ENCODE measurements around the gene ACBD6.

ACBD6 gene

DNA sequence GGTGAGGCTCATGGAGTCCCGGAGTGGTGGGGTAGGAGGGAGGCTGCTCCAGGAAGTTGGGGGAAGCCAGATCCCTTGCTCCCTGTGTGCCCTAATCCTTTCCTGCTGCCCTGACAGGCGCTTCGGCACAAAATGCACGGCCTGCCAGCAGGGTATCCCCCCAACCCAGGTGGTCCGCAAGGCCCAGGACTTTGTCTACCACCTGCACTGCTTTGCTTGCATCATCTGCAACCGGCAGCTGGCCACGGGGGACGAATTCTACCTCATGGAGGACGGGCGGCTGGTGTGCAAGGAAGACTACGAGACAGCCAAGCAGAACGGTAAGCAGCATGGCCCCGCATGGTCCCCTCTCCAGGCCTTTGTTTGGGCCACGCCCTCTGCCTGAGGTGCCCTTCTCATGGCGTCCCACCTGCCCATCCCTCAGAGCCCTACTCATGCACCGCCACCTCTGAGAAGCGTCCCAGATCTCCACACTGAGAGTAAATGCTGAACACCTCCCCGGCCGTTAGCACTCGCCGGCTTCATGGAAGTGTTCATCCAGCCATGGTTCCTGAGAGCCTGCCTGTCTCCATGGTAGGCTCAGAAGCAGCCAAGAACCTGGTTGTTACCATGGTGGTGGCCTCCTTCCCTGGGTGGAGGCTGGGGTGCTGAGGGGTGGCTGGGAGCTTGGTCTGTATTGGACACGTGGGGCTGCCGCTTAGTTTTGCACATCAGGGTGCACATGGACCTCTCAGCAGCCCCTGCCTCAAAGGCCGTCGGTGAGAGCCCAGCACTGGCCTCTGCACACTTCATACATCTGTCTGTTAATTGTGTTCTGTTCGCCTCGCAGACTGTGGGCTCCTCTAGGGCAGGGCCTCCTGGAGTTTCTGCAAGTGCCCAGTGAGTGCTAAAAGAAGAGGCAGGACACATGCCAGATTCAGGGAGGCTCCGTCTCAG is 235.8 kb downstream of the ACBD6 start:
- DNase-seq, result no peak

DNA sequence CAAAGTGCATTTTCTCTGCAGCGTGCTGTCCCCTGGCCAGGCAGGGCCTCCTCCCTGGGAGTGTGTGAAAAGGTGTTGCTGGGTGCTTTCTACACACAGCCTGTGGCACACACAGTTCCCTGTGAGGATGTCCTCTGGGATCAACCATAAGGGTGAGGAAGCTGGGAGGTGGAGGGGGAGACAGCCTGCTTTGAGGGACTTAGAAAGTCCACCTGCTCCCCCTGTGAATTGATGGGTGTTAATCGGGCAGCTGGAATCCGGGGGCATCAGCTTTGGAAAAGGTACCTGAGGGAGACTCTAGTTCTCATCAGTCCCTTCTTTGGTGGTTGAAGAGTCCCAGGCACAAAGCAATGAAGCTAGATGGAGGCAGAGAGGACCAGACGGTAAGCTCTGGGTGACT is 236.5 kb downstream of the ACBD6 start:
- DNase-seq, result no peak

DNA sequence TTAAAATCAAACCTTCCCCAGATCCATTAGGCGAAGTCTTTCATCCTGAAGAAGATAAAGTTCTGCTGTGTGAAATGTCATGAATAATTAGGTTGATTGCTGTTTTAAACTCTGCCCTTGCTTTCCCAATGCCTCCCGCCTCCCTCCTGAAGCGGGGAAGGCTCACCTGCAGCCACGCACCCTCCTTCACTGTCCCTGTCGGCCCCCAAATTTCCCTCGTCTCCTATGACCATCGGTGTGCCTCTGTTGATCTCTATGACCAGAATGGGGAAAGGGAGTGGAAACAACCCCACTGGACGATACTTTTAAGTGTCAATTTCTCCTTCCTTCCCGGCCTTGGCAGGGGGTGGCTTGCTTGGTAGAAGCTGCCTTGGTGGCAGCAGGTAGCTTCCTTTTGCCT is 237.2 kb downstream of the ACBD6 start:
- DNase-seq, result no peak

DNA sequence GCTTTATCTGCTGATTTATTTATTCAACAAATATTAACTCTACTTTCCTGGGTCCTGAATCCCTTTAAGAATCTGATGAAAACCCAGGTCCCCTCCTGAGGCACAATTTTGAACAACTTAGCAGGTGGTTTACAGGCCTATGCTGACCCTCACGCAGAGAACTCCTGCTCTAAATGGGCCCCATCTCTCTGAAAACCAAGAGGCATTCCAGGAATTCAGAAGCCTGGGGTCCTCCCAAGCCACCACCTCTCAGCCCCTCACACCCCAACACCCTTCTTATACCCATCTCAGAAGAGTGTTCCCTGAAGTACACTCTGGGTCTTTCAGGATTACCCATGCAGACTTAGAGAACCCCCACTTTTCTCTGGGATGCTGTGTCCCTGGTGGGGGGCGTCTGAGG is 237.8 kb downstream of the ACBD6 start:
- no peak for DNase-seq

DNA sequence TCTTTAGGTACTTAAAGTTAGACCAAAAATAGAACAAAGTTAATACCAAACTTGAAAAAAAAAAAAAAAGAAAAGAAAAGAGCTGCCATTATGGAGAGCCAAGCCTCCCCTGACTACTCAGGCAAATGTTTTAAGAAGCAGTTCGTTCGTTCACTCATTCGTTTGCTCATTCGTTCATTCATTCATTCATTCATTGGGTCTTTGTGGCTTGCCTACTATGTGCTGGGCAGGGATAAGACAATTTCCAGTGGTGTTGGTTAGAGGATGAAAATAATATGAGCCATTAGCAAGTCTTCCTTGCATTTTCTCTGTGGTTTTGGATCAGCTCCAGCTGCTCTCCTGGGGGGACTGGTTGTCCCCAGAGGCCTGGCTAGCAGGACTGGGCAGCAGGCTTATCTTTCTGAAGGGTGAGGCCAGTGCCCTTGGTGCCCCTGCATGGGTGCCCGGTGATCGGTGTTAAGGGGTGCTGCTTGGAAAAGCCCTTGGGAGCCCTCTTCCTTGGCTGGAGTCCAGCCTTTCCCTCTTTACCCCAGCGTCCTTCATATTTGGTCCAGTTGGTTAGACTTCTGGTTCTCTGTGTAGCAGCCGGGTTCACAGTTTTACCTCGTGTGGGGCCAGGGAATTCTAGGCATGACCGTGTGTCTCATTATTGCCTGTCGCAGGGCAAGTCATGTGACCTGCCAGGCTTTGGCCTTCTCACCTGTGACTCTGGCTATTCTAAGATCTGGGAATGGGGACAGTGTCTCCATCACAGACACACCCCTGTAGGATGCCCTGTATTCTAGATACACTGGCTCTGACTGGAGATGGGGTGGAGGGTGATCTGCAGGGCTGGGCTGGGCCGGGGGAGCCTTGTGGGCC is 239.5 kb downstream of the ACBD6 start:
- DNase-seq, result no peak

DNA sequence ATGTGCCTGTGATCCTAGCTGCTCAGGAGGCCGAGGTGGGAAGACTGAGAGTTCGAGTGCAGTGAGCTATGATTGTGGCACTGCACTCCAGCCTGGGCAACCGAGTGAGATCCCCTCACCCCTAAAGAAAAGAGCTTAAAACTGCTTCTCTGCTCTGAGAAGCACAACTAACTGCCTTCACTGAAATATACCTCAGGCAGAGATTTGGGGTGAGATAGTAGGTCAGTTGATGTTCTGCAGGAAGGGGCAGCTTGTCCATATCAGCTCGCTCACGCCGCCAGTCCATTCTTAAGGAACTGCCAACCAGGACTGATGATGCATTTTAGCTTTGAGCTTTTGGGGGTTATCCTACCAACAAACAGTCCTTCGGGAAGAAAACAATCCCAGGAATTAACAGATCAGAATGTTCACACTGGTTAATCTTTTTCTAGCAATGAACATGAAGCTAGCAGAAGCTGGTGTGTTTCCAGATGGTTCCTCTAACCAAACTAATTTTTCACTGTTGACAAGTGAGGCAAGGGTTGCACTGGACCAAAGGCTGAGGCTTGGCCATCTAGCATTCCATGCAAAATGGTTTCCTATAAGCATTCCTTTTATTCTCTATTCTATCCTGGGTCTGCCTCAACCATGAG is 240.7 kb downstream of the ACBD6 start:
- no peak for DNase-seq

- DNase-seq, result no peak
These were observed 241.3 kb downstream of the ACBD6 start for GRCh38 chr1:180261030-180261429.

- DNase-seq, result no peak
These were observed 241.8 kb downstream of the ACBD6 start for GRCh38 chr1:180260541-180260940.

DNA sequence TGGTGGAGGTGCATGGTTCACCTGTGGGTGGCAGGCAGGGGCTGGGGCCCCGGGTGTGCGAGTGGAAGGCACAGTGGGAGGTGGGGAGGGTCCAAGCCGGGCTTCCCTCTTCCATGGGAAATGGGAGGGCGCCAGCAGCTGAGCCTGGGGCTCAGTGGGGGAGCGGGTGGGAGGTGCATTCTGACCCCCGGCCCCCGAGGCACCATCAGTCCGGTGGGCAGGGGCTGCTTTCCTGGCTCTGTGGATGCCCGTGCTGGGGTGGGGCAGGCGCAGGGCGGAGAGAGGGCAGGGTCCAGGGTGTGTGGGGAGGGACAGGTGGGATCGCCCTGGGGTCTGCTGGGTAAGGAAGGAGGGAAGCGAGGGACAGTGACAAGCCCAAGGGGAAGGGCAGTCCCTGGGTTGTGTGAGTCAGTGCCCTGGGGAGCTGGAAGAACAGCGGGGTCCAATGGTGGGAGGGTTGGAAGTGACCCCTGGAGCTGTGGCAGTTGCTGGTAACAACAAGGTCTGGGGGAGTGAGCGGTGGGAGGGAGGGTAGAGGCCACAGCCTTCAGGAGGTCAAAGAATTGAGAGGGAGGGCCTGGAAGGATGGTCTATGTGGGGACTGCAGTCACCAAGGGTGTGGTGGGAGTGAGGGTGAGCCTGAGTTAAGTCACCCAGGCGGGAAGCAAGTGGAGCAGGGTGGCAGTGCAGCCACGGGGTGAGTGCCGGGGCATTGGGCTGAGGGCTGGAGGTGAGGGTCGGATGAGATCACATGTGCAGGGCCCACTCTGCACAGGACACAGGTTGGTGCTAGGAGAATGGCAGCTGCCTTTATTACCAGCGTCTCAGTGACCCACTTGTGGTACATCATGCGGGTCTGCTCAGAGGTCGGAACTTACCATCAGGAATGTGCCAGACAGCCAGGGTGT is 242.7 kb downstream of the ACBD6 start:
- DNase-seq, result no peak

- no peak for DNase-seq
These were observed 243.4 kb downstream of the ACBD6 start for GRCh38 chr1:180258935-180259334.

DNA sequence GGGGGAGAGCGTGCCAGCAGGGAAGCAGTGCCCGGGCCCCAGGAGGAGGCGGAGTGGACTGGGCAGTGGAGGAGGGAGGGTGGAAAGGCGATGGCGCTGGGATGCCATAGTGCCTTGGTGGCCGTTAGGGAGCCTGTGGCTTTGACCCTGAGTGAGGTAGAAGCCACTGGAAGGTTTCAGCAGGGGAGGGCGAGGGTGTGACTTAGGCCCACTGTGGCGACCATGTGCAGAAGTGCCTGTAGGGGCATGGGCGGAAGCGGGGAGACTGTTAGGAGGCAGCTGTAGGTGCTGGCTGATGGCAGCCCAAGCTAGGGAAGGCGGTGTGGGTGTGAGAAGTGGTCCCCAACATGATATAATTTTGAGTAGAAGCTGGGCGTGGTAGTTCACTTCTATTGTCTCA is 244.1 kb downstream of the ACBD6 start:
- no peak for DNase-seq

DNA sequence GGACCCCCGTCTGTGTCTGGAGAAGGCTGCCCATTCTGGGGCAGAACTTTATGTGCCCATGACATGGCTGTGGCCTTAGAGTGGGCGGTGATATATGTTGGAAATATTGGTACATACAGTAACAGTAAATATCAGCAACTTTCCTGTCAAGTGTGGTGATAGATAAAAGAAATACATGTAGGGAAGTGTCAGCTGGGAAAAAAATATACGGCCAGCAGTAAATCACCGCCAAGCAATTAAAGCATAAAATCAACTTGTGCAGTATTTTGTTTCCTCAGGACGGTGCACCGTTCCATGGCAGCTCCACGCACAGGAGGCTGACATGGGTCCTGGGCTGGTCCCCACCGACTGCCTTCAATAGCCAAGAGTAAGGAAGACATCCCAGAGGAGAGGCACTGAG is 244.9 kb downstream of the ACBD6 start:
- DNase-seq, result no peak

GRCh38 chr1:180257028-180257386 is 245.4 kb downstream of the ACBD6 start:
- DNase-seq, result no peak

- no peak for DNase-seq
These were observed 245.9 kb downstream of the ACBD6 start for GRCh38 chr1:180256341-180257027.

GRCh38 chr1:180255536-180256340 is 246.6 kb downstream of the ACBD6 start:
- DNase-seq, result no peak

- no peak for DNase-seq
These were observed 247.5 kb downstream of the ACBD6 start for GRCh38 chr1:180254854-180255253.

DNA sequence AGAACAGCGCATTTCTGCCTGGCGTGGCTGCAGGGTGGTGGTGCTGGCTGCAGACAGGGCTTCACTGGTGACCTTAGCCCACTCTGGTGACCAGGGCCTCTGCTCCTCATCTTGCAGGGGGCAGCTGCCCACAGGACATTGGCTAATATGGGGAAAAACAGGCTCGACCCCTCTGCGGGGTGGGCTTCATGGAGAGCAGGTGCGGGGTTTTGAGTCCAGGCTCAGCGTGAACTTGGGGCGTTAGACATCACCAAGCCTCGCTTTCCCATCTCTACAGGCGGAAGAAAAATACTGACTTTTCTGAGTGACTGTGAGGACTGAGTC is 247.9 kb downstream of the ACBD6 start:
- DNase-seq, result no peak

DNA sequence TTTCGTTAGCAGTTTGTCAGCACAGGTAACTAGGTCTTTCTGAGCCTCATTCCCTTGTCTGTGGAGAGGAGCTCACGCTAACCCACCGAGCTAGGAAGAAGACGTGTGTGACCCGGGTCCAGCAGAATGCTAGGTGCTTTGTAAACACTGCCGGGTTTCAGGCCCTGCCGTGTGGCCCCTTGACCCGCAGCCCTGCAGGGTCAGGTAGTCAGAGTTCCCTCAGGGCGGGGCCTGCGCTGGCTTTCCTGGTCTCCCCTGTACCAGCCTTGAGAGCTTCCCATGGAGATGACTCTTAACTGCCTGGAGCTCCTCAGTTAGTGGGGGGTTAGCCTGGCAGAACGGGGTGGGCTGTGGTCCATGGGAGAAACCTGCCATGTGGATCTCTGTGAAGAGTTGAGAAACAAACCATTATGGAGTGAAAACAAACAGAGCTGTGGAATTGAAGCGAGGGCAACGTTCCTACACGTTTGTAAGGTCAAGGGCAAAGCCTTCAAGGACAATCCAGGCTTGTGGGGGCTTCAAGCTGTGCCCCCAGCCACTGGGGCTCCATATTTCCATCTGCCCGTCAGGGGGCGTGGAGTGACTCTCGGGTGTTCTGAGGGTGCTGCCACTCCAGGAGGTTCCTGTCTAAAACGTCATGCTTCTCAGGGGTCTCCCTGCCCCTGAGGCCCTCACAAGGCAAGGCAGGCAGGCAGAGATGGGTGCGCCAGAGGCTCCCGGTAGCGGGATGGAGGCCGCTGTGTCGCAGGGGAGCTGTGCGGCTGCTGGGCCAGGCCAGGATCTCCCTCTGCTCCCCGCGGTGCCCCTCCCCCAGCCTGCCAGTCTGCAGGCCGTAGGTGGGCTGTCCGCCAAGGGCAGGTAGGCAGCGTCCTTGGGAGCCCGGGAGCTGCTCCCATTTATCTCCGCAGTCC is 248.5 kb downstream of the ACBD6 start:
- no peak for DNase-seq

- DNase-seq, result peak; percentile 70
These were observed 249.5 kb downstream of the ACBD6 start for GRCh38 chr1:180252638-180253536.

All from hematopoietic multipotent progenitor cell treated with erythropoietin and hydrocortisone succinate and interleukin-3 and kit ligand, for 8 days (in vitro differentiated cells).